ENCODE data around the gene HES7. TPM values are rescaled to one million over a fixed set of nuclear protein-coding genes. Genes with fewer than 3 reads are reported as not detected.
"Not testable (repeated sequence)": the region's sequence is repeated elsewhere in the genome, so short reads cannot be mapped to it uniquely, and the experiment has no call there.

The HES7 gene
- total and polyA plus RNA-seq, 9 donors, result 0.11 to 0.97 (median 0.74) TPM; not detected in 2

DNA sequence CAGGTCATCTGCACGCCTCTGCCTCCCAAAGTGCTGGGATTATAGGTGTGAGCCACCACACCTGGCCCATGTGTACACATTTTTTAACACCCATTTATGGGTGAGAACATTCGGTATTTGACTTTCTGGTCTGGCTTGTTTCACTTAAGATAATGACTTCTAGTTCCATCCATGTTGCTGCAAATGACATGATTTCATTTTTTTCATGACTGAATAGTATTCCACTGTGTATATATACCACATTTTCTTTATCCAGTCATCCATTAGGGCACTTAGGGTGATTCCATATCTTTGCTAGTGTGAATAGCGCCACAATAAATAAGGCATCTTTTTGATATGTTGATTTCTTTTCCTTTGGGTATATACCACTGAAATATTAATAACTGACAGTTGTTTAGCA is 42.0 kb downstream of the HES7 start:
- Histone ChIP-seq H3K27me3 (no peaks in the 10 kb centered on the region), H3K36me3 (no peaks in the 10 kb centered on the region), H3K4me3 (no peak overlapping the region), H3K9me3 (no peaks in the 10 kb centered on the region), H3K4me1 (ENCODE audit: insufficient read depth) (peaks cover 5% of the 10 kb centered on the region), H3K27ac (no peak overlapping the region)
- TF ChIP-seq POLR2A (IDR thresholded peaks at IDR 0.05) (no peak), CTCF (IDR thresholded peaks at IDR 0.05) (no peak), EP300 (IDR thresholded peaks at IDR 0.05) (no peak)
- DNase-seq, result no peak
- intact Hi-C loops (cut with DNase I), result loop anchor here in 1 of 4 donors (5.0 kb wide), 1 partner anchor 220 kb away; no protein-coding TSS in a partner anchor
- WGBS, 3 donors, result 87 to 95% (median 90%) methylated on average over 3 of the region's 3 CpGs

GRCh38 chr17:8080799-8081219 is 43.1 kb downstream of the HES7 start:
- no peak for DNase-seq
- TF ChIP-seq EP300 (IDR thresholded peaks at IDR 0.05) (no peak), POLR2A (IDR thresholded peaks at IDR 0.05) (no peak), CTCF (IDR thresholded peaks at IDR 0.05) (no peak)
- intact Hi-C loops (cut with DNase I), result loop anchor here in 1 of 4 donors (5.0 kb wide), 1 partner anchor 221 kb away; no protein-coding TSS in a partner anchor
- H3K36me3 ChIP-seq, result no peaks in the 10 kb centered on the region
- H3K4me3 ChIP-seq, result no peak overlapping the region
- no peak overlapping the region for H3K27ac ChIP-seq
- H3K9me3 ChIP-seq, result no peaks in the 10 kb centered on the region
- H3K4me1 ChIP-seq (ENCODE audit: insufficient read depth), result peaks cover 5% of the 10 kb centered on the region
- H3K27me3 ChIP-seq, result no peaks in the 10 kb centered on the region
- 31 to 40% (median 39%) methylated on average over 13 to 17 of the region's 17 CpGs for WGBS, 3 donors

- no peaks in the 10 kb centered on the region for H3K9me3 ChIP-seq
- no peaks in the 10 kb centered on the region for H3K36me3 ChIP-seq
- no peaks in the 10 kb centered on the region for H3K27me3 ChIP-seq
- DNase-seq, result no peak
- WGBS, 3 donors, result 13 to 25% (median 16%) methylated on average over 21 to 25 of the region's 25 CpGs
- TF ChIP-seq POLR2A (IDR thresholded peaks at IDR 0.05), result no peak
- no peak overlapping the region for H3K27ac ChIP-seq
- H3K4me3 ChIP-seq, result peak overlapping the region; percentile 37
- intact Hi-C loops (cut with DNase I), result loop anchor here in 1 of 4 donors (5.0 kb wide), 1 partner anchor 222 kb away; no protein-coding TSS in a partner anchor
- peaks cover 5% of the 10 kb centered on the region for H3K4me1 ChIP-seq (ENCODE audit: insufficient read depth)
These were observed 43.6 kb downstream of the HES7 start for GRCh38 chr17:8080208-8080798.

- 1% methylated on average over 68 to 87 of the region's 87 CpGs for WGBS, 3 donors
- H3K9me3 ChIP-seq, result no peaks in the 10 kb centered on the region
- no peaks in the 10 kb centered on the region for H3K27me3 ChIP-seq
- no peaks in the 10 kb centered on the region for H3K36me3 ChIP-seq
- peaks cover 5% of the 10 kb centered on the region for H3K4me1 ChIP-seq (ENCODE audit: insufficient read depth)
- intact Hi-C loops (cut with DNase I), result loop anchor here in 3 of 4 donors (5.0 to 10.0 kb wide), 2 partner anchors 223 to 225 kb away; no protein-coding TSS in a partner anchor
- no peak overlapping the region for H3K27ac ChIP-seq
- H3K4me3 ChIP-seq, result peak overlapping the region; percentile 37
- TF ChIP-seq POLR2A (IDR thresholded peaks at IDR 0.05) (no peak), CTCF (IDR thresholded peaks at IDR 0.05) (peak; percentile 80 to 90 (median 80)), EP300 (IDR thresholded peaks at IDR 0.05) (no peak)
- peak; percentile 58 to 84 (median 74) for DNase-seq
These were observed 44.4 kb downstream of the HES7 start for GRCh38 chr17:8079291-8080207.

- H3K4me1 ChIP-seq (ENCODE audit: insufficient read depth); H3K9me3 ChIP-seq; DNase-seq; H3K27ac ChIP-seq; H3K4me3 ChIP-seq; H3K27me3 ChIP-seq; H3K36me3 ChIP-seq: not testable (repeated sequence)
- WGBS, 3 donors, result 79 to 85% (median 84%) methylated on average over 5 of the region's 5 CpGs
- intact Hi-C loops (cut with DNase I), result loop anchor here in 2 of 4 donors (5.0 to 10.0 kb wide), 2 partner anchors 224 to 227 kb away; no protein-coding TSS in a partner anchor
These were observed 46.0 kb downstream of the HES7 start for GRCh38 chr17:8077939-8078338.

Measured in ovary (tissue), 9 donors.